HepG2 (cell line): ENCODE data around the gene GABBR2. TPM values are rescaled to one million over a fixed set of nuclear protein-coding genes. Genes with fewer than 3 reads are reported as not detected.

Source experiments
- ATAC-seq: fragments of 200-7000 bp; cut with Tn5 transposase; 3 replicates; pipeline ENCODE4 v1.9.1; 2020; ENCODE audit warnings: mild to moderate bottlenecking, moderate library complexity
- BruUV-seq: library from RNA; stranded (reverse); fragments of 400-500 nt; replicated peaks from 2 replicates; lab custom pipeline; 2021; lab: Mats Ljungman, UMichigan
- CTCF ChIA-PET: fragments of 300-600 bp; formaldehyde crosslinking; extraction: SDS; loops from one replicate; lab custom pipeline; 2021; ENCODE audit warnings: low total read pairs, inconsistent platforms, low intra/inter-chr PET ratio; lab: Yijun Ruan, JAX
- POLR2A ChIA-PET: fragments of 350-600 bp; sonication (Branson Sonifier 250); formaldehyde crosslinking; loops from one replicate; lab custom pipeline; 2020; ENCODE audit warnings: antibody characterized with exemption, inconsistent platforms; lab: Yijun Ruan, JAX
- DNase-seq: peaks from one replicate; pipeline ENCODE4 v3.0.0-alpha.2; 2015; ENCODE audit warnings: low spot score
- FAIRE-seq: peaks from 3 replicates; lab custom pipeline; 2011; peaks lifted over from hg19 to GRCh38; lab: Jason Lieb, UNC
- H2AFZ ChIP-seq: one replicate; pipeline ENCODE4 v1.6.1; 2011; ENCODE audit warnings: low read length, inconsistent platforms
- H3K27ac ChIP-seq: fragments of 300-600 bp; 3 replicates; pipeline ENCODE4 v1.8.0; 2011; ENCODE audit warnings: mixed run types, mild to moderate bottlenecking, mixed read lengths, low read length, inconsistent platforms; ENCODE audit not compliant: insufficient read depth; ENCODE audit errors: extremely low read length
- H3K27me3 ChIP-seq, 2 experiments: fragments of 200-600 bp in 1 of 2; 2 replicates in 1 of 2; 3 replicates in 1 of 2; pipeline versions ENCODE4 v1.6.0 to v1.8.0; 2011; ENCODE audit warnings: low read length in 2 of 2, mild to moderate bottlenecking in 2 of 2, moderate library complexity in 2 of 2, inconsistent platforms in 1 of 2; ENCODE audit not compliant: insufficient read depth in 2 of 2, control insufficient read depth in 1 of 2
- H3K36me3 ChIP-seq, 2 experiments: fragments of 200-600 bp in 1 of 2; replicated peaks in 1 of 2; 2 replicates in 1 of 2; 3 replicates in 1 of 2; pipeline versions ENCODE4 v1.5.1 to v1.8.0; 2011; ENCODE audit warnings: low read length in 2 of 2, inconsistent platforms in 1 of 2; ENCODE audit not compliant: insufficient read depth in 2 of 2, control insufficient read depth in 1 of 2
- H3K4me1 ChIP-seq: 2 replicates; pipeline ENCODE4 v1.5.1; 2012; ENCODE audit warnings: low read length, inconsistent platforms; ENCODE audit not compliant: insufficient read depth
- H3K4me2 ChIP-seq: 2 replicates; pipeline ENCODE4 v1.6.0; 2011; ENCODE audit warnings: low read depth, low read length, inconsistent platforms
- H3K4me3 ChIP-seq, 3 experiments: fragments of 200-600 bp in 1 of 3; sonication (generic), shearing (Covaris generic) in 1 of 3; replicated peaks in 1 of 3; 2 replicates each; pipeline ENCODE4 v1.5.1; 2011 to 2016; ENCODE audit warnings: low read length in 3 of 3, inconsistent platforms in 2 of 3, low read depth in 2 of 3, mild to moderate bottlenecking in 2 of 3, control low read depth in 1 of 3, mixed read lengths in 1 of 3; ENCODE audit not compliant: insufficient read depth in 1 of 3
- H3K79me2 ChIP-seq: one replicate; pipeline ENCODE4 v1.6.1; 2011; ENCODE audit warnings: low read length, inconsistent platforms; ENCODE audit not compliant: insufficient read depth
- H3K9ac ChIP-seq: 2 replicates; pipeline ENCODE4 v1.6.0; 2011; ENCODE audit warnings: mild to moderate bottlenecking, low read depth, low read length, inconsistent platforms; ENCODE audit not compliant: insufficient read depth
- H3K9me3 ChIP-seq: 2 replicates; pipeline ENCODE4 v1.5.1; 2012; ENCODE audit warnings: mild to moderate bottlenecking, low read length
- H4K20me1 ChIP-seq: 2 replicates; pipeline ENCODE4 v1.6.0; 2011; ENCODE audit warnings: inconsistent platforms, mild to moderate bottlenecking, low read length, moderate library complexity; ENCODE audit not compliant: insufficient read depth
- BCL6 ChIP-seq: IDR thresholded peaks from 2 replicates; pipeline ENCODE4 v1.6.1; 2016; ENCODE audit warnings: missing genetic modification reagents, missing compliant biosample characterization
- PHF20 ChIP-seq: sonication (generic); formaldehyde crosslinking; IDR thresholded peaks from 2 replicates; pipeline ENCODE4 v1.5.0; 2020; ENCODE audit warnings: mild to moderate bottlenecking, missing genetic modification reagents
- ZBTB1 ChIP-seq: sonication (generic); formaldehyde crosslinking; IDR thresholded peaks from 2 replicates; pipeline ENCODE4 v1.4.0; 2020; ENCODE audit warnings: missing genetic modification reagents, borderline replicate concordance
- ZMYM3 ChIP-seq: sonication (generic); formaldehyde crosslinking; IDR thresholded peaks from 2 replicates; pipeline ENCODE4 v1.5.1; 2020; ENCODE audit warnings: mild to moderate bottlenecking, missing genetic modification reagents
- ZNF124 ChIP-seq: sonication (generic); formaldehyde crosslinking; IDR thresholded peaks from 2 replicates; pipeline ENCODE4 v1.4.0; 2020; ENCODE audit warnings: missing genetic modification reagents
- ZNF496 ChIP-seq: sonication (generic); formaldehyde crosslinking; IDR thresholded peaks from 2 replicates; pipeline ENCODE4 v1.8.1; 2023; ENCODE audit warnings: mild to moderate bottlenecking, moderate library complexity, missing genetic modification reagents; ENCODE audit not compliant: insufficient replicate concordance
- ZNF580 ChIP-seq: IDR thresholded peaks from 2 replicates; pipeline ENCODE4 v1.6.1; 2016; ENCODE audit warnings: low read depth, borderline replicate concordance
- ZNF614 ChIP-seq: IDR thresholded peaks from 2 replicates; pipeline ENCODE4 v1.6.1; 2018; ENCODE audit warnings: missing biosample characterization, missing genetic modification reagents, inconsistent platforms, borderline replicate concordance
- ZSCAN29 ChIP-seq: sonication (generic); formaldehyde crosslinking; conservative IDR thresholded peaks from 2 replicates; pipeline ENCODE4 v1.4.0; 2020; ENCODE audit warnings: mild to moderate bottlenecking, missing genetic modification reagents
- WGBS: methylation state at CpG from one replicate; pipeline ENCODE4 v1.1.6; 2017; ENCODE audit warnings: low lambda C conversion rate; 5-methylcytosine and 5-hydroxymethylcytosine counted together
- in situ Hi-C: cut with HindIII; loops from 2 replicates; pipeline ENCODE4 v1.10.0; 2017; ENCODE audit warnings: low pct_unique_long_range_greater_than_20kb; ENCODE audit not compliant: extremely low pct_ligation_motif_present
- intact Hi-C: fragments of 100-400 bp; cut with micrococcal nuclease; formaldehyde crosslinking; loops from one replicate; pipeline ENCODE4 v1.10.0; 2022; ENCODE audit not compliant: unreplicated experiment
- polyA plus RNA-seq, 8 experiments: library from polyadenylated mRNA; depleted of rRNA in 3 of 8; stranded (reverse) in 7 of 8; unstranded in 1 of 8; fragments of >200 nt; fragmentation: Illumina TruSeq in 4 of 8; extraction: Trizol in 4 of 8; gene quantifications; 2 replicates each; pipeline versions ENCODE4 v1.2.1 to v1.2.3, GENCODE V29; 2011 to 2016; ENCODE audit warnings: low read depth in 4 of 8, missing spikeins in 1 of 8, mixed read lengths in 1 of 8; ENCODE audit not compliant: insufficient read depth in 1 of 8
- total RNA-seq, 5 experiments: library from RNA; depleted of rRNA; stranded (reverse); fragments of >200 nt; fragmentation: Illumina TruSeq; extraction: Trizol; gene quantifications; 2 replicates each; pipeline ENCODE4 v1.2.3, GENCODE V29; 2016; ENCODE audit warnings: low read depth in 1 of 5
- TF ChIP-seq, protein P1 (sequence below): conservative IDR thresholded peaks from 2 replicates; pipeline ENCODE4 v1.6.1; 2018; ENCODE audit warnings: missing genetic modification reagents
- TF ChIP-seq, protein P2 (sequence below): sonication (generic); formaldehyde crosslinking; IDR thresholded peaks from 2 replicates; pipeline ENCODE4 v1.5.0; 2020; ENCODE audit warnings: missing genetic modification reagents
- TF ChIP-seq, protein P3 (sequence below), 2 experiments: fragments of 450-650 bp in 1 of 2; sonication (generic) in 1 of 2; formaldehyde crosslinking in 1 of 2; IDR thresholded peaks; 2 replicates each; pipeline versions ENCODE4 v1.6.1 to v1.8.0; 2016 to 2022; ENCODE audit warnings: antibody characterized with exemption in 1 of 2, mild to moderate bottlenecking in 1 of 2, missing genetic modification reagents in 1 of 2

GABBR2 gene
- total and polyA plus RNA-seq, 2 of the 13 experiments (the other 11 are each of a cell fraction or from before 2014, with no cell fraction given): 0.02 TPM; not detected in 1

DNA sequence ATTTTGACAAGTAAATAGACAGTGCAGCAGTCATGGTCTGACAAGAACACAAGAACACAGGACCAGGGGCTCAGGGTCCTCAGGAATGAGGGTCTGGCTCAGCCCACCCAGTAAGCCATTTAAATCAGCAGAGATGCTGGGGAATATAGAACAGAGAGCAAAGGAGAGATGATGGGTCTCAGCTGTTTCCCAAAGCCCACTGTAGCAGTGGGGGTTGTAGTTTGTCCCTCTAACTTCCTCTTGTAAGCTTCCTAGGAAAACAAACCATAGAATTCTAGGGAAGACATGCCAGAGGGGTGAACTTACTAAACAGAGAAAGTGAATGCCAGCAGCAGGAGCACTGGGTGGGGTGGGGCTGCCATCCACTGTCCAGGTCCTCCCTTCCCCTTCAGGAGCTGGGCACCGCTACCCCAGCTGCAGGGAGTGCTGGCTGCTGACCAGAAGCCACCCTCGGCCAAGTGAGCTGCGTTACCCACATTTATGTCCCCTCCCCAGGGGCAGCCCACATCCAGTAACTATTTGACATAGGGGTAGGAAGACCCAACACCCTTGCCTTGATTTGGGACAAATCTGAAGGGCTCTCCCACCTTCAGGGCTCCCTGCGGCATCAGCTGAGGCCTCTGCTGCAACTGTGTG lies 41.6 kb downstream of the GABBR2 start:
- intact Hi-C loops: no loop called here
- Histone ChIP-seq H3K36me3 (no peaks in the 10 kb centered on the region), H3K9ac (no peak overlapping the region), H3K4me1 (no peaks in the 10 kb centered on the region), H2AFZ (no peak overlapping the region), H3K79me2 (no peaks in the 10 kb centered on the region), H3K4me3 (no peak overlapping the region), H3K27me3 (peaks cover 0 to 8% of the 10 kb centered on the region in 2 experiments; a peak in 2 of 5 replicates), H3K27ac (no peak overlapping the region), H3K4me2 (no peak overlapping the region), H3K9me3 (no peaks in the 10 kb centered on the region), H4K20me1 (no peaks in the 10 kb centered on the region)
- in situ Hi-C loops: no loop called here
- ATAC-seq (no peak), DNase-seq (no peak), FAIRE-seq (no peak)
- WGBS: 0% methylated on average over 1 of the region's 4 CpGs
- no TSS peak for BruUV-seq
- ChIA-PET CTCF (no interaction called here), POLR2A (no interaction called here)
- TF ChIP-seq BCL6 (CRISPR knock-in tag) (no peak), ZSCAN29 (CRISPR knock-in tag) (no peak), ZNF124 (CRISPR knock-in tag) (no peak), ZBTB1 (CRISPR knock-in tag) (no peak), PHF20 (CRISPR knock-in tag) (no peak), ZNF496 (CRISPR knock-in tag) (no peak), ZNF580 (CRISPR knock-in tag) (no peak), ZNF614 (no peak), ZMYM3 (CRISPR knock-in tag) (no peak)
- TF ChIP-seq, protein P1, sequence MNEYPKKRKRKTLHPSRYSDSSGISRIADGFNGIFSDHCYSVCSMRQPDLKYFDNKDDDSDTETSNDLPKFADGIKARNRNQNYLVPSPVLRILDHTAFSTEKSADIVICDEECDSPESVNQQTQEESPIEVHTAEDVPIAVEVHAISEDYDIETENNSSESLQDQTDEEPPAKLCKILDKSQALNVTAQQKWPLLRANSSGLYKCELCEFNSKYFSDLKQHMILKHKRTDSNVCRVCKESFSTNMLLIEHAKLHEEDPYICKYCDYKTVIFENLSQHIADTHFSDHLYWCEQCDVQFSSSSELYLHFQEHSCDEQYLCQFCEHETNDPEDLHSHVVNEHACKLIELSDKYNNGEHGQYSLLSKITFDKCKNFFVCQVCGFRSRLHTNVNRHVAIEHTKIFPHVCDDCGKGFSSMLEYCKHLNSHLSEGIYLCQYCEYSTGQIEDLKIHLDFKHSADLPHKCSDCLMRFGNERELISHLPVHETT (CRISPR knock-in tag): no peak
- TF ChIP-seq, protein P2, sequence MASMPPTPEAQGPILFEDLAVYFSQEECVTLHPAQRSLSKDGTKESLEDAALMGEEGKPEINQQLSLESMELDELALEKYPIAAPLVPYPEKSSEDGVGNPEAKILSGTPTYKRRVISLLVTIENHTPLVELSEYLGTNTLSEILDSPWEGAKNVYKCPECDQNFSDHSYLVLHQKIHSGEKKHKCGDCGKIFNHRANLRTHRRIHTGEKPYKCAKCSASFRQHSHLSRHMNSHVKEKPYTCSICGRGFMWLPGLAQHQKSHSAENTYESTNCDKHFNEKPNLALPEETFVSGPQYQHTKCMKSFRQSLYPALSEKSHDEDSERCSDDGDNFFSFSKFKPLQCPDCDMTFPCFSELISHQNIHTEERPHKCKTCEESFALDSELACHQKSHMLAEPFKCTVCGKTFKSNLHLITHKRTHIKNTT: no peak
- TF ChIP-seq, protein P3, sequence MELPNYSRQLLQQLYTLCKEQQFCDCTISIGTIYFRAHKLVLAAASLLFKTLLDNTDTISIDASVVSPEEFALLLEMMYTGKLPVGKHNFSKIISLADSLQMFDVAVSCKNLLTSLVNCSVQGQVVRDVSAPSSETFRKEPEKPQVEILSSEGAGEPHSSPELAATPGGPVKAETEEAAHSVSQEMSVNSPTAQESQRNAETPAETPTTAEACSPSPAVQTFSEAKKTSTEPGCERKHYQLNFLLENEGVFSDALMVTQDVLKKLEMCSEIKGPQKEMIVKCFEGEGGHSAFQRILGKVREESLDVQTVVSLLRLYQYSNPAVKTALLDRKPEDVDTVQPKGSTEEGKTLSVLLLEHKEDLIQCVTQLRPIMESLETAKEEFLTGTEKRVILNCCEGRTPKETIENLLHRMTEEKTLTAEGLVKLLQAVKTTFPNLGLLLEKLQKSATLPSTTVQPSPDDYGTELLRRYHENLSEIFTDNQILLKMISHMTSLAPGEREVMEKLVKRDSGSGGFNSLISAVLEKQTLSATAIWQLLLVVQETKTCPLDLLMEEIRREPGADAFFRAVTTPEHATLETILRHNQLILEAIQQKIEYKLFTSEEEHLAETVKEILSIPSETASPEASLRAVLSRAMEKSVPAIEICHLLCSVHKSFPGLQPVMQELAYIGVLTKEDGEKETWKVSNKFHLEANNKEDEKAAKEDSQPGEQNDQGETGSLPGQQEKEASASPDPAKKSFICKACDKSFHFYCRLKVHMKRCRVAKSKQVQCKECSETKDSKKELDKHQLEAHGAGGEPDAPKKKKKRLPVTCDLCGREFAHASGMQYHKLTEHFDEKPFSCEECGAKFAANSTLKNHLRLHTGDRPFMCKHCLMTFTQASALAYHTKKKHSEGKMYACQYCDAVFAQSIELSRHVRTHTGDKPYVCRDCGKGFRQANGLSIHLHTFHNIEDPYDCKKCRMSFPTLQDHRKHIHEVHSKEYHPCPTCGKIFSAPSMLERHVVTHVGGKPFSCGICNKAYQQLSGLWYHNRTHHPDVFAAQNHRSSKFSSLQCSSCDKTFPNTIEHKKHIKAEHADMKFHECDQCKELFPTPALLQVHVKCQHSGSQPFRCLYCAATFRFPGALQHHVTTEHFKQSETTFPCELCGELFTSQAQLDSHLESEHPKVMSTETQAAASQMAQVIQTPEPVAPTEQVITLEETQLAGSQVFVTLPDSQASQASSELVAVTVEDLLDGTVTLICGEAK (IDR thresholded peaks at IDR 0.05): no peak
- TF ChIP-seq, protein P3 (CRISPR knock-in tag; IDR thresholded peaks at IDR 0.05): no peak
